IMR-90 (cell line): ENCODE measurements around the gene ATF7IP2. TPM values are rescaled to one million over a fixed set of nuclear protein-coding genes. Genes with fewer than 3 reads are reported as not detected.
"Not testable (repeated sequence)": the region's sequence is repeated elsewhere in the genome, so short reads cannot be mapped to it uniquely, and the experiment has no call there.

ENCODE experiments used
- ATAC-seq: fragments of 200-7000 bp; cut with Tn5 transposase; 2 replicates; pipeline ENCODE4 v1.9.1; 2020; ENCODE audit warnings: low read depth, mild to moderate bottlenecking, moderate library complexity
- BruUV-seq: library from RNA; stranded (reverse); fragments of 400-500 nt; replicated peaks from 2 replicates; lab custom pipeline; 2021; lab: Mats Ljungman, UMichigan
- CTCF ChIA-PET: fragments of 300-600 bp; formaldehyde crosslinking; extraction: SDS; loops from one replicate; lab custom pipeline; 2021; ENCODE audit warnings: antibody characterized with exemption; lab: Yijun Ruan, JAX
- POLR2A ChIA-PET: fragments of 300-600 bp; sonication (Branson Sonifier 250); formaldehyde crosslinking; loops from one replicate; lab custom pipeline; 2022; ENCODE audit warnings: antibody characterized with exemption; ENCODE audit not compliant: unreplicated experiment; lab: Charles Lee
- DNase-seq: peaks from one replicate; pipeline ENCODE4 v3.0.0; 2013
- H2AFZ ChIP-seq: replicated peaks from 2 replicates; pipeline ENCODE3; 2013; ENCODE audit warnings: low read length, mild to moderate bottlenecking; ENCODE audit not compliant: poor library complexity
- H2AK5ac ChIP-seq: 2 replicates; pipeline ENCODE4 v1.6.1; 2013; ENCODE audit warnings: low read depth, low read length, inconsistent platforms
- H2AK9ac ChIP-seq: replicated peaks from 2 replicates; pipeline ENCODE3; 2013; ENCODE audit warnings: mild to moderate bottlenecking, low read depth, low read length, moderate library complexity; ENCODE audit not compliant: poor library complexity
- H2BK120ac ChIP-seq: 2 replicates; pipeline ENCODE4 v1.6.1; 2013; ENCODE audit warnings: low read depth, low read length, inconsistent platforms
- H2BK15ac ChIP-seq: 3 replicates; pipeline ENCODE4 v1.6.1; 2013; ENCODE audit warnings: low read depth, low read length, inconsistent platforms
- H2BK20ac ChIP-seq: 2 replicates; pipeline ENCODE4 v1.6.1; 2013; ENCODE audit warnings: low read depth, mild to moderate bottlenecking, inconsistent platforms, low read length, moderate library complexity
- H2BK5ac ChIP-seq: 2 replicates; pipeline ENCODE4 v1.6.1; 2013; ENCODE audit warnings: mild to moderate bottlenecking, low read depth, low read length, inconsistent platforms; ENCODE audit not compliant: poor library complexity, severe bottlenecking
- H3K14ac ChIP-seq: replicated peaks from 2 replicates; pipeline ENCODE4 v1.6.1; 2013; ENCODE audit warnings: low read depth, low read length, inconsistent platforms
- H3K18ac ChIP-seq: 2 replicates; pipeline ENCODE4 v1.6.1; 2013; ENCODE audit warnings: low read depth, low read length, control low read depth
- H3K23ac ChIP-seq: 2 replicates; pipeline ENCODE4 v1.6.1; 2013; ENCODE audit warnings: low read depth, low read length, inconsistent platforms
- H3K27ac ChIP-seq: 2 replicates; pipeline ENCODE4 v1.5.1; 2013; ENCODE audit warnings: mild to moderate bottlenecking, control low read depth, low read length; ENCODE audit not compliant: insufficient read depth
- H3K27me3 ChIP-seq: 2 replicates; pipeline ENCODE4 v1.6.1; 2013; ENCODE audit warnings: low read length; ENCODE audit not compliant: control insufficient read depth, insufficient read depth
- H3K36me3 ChIP-seq: 2 replicates; pipeline ENCODE4 v1.6.1; 2013; ENCODE audit warnings: low read length, mixed read lengths; ENCODE audit not compliant: control insufficient read depth, insufficient read depth
- H3K4ac ChIP-seq: 2 replicates; pipeline ENCODE4 v1.6.1; 2013; ENCODE audit warnings: low read depth, low read length, inconsistent platforms
- H3K4me1 ChIP-seq: 2 replicates; pipeline ENCODE4 v1.6.1; 2013; ENCODE audit warnings: low read length, mixed read lengths; ENCODE audit not compliant: control insufficient read depth, insufficient read depth
- H3K4me2 ChIP-seq: 2 replicates; pipeline ENCODE4 v1.6.1; 2013; ENCODE audit warnings: low read depth, mild to moderate bottlenecking, control low read depth, low read length, moderate library complexity
- H3K4me3 ChIP-seq: 2 replicates; pipeline ENCODE4 v1.5.1; 2013; ENCODE audit warnings: low read depth, mild to moderate bottlenecking, control low read depth, low read length, moderate library complexity; ENCODE audit not compliant: insufficient read depth
- H3K56ac ChIP-seq: 2 replicates; pipeline ENCODE4 v1.6.1; 2013; ENCODE audit warnings: low read length, inconsistent platforms; ENCODE audit not compliant: insufficient read depth; ENCODE audit errors: extremely low read depth
- H3K79me1 ChIP-seq, 2 experiments: 2 replicates each; pipeline ENCODE4 v1.6.1; 2013; ENCODE audit warnings: low read length in 2 of 2, inconsistent platforms in 1 of 2, low read depth in 1 of 2
- H3K9ac ChIP-seq: 2 replicates; pipeline ENCODE4 v1.6.1; 2013; ENCODE audit warnings: low read depth, low read length, control low read depth
- H3K9me1 ChIP-seq: 2 replicates; pipeline ENCODE4 v1.6.1; 2013; ENCODE audit warnings: low read length, inconsistent platforms; ENCODE audit not compliant: insufficient read depth
- H3K9me3 ChIP-seq: 2 replicates; pipeline ENCODE4 v1.6.1; 2013; ENCODE audit warnings: low read length; ENCODE audit not compliant: control insufficient read depth, insufficient read depth
- H4K20me1 ChIP-seq: 2 replicates; pipeline ENCODE4 v1.6.1; 2013; ENCODE audit warnings: low read length, inconsistent platforms; ENCODE audit not compliant: insufficient read depth
- H4K5ac ChIP-seq: 2 replicates; pipeline ENCODE4 v1.6.1; 2013; ENCODE audit warnings: mild to moderate bottlenecking, low read depth, low read length, control low read depth
- H4K8ac ChIP-seq, 2 experiments: 2 replicates each; pipeline ENCODE4 v1.6.1; 2013; ENCODE audit warnings: low read depth in 2 of 2, low read length in 2 of 2, control low read depth in 1 of 2, inconsistent platforms in 1 of 2
- H4K91ac ChIP-seq: 2 replicates; pipeline ENCODE4 v1.6.1; 2013; ENCODE audit warnings: low read depth, low read length, inconsistent platforms; ENCODE audit not compliant: insufficient read depth
- WGBS, 2 experiments: methylation state at CpG; one replicate each; pipeline versions ENCODE4 v1.1.5 to v1.1.7; 2013; ENCODE audit warnings: missing lambda C conversion rate in 2 of 2; ENCODE audit not compliant: insufficient read length in 1 of 2; ENCODE audit errors: extremely low coverage in 2 of 2; 5-methylcytosine and 5-hydroxymethylcytosine counted together
- dilution Hi-C: fragments of 300-500 bp; cut with HindIII; formaldehyde crosslinking; loops from one replicate; pipeline ENCODE4 v1.14.3; 2018; ENCODE audit warnings: low sequenced_read_pairs; ENCODE audit not compliant: unreplicated experiment
- in situ Hi-C: fragments of 300-500 bp; cut with MboI; formaldehyde crosslinking; loops from 3 replicates; pipeline ENCODE4 v1.14.3; 2019; ENCODE audit warnings: low sequenced_read_pairs, inconsistent platforms, mixed read lengths
- intact Hi-C: fragments of 100-400 bp; cut with micrococcal nuclease; formaldehyde crosslinking; loops from 2 replicates; pipeline ENCODE4 v1.10.0; 2022
- polyA plus RNA-seq, 3 experiments: library from polyadenylated mRNA; depleted of rRNA; stranded (reverse); fragments of >200 nt; gene quantifications; 2 replicates each; pipeline ENCODE4 v1.2.3, GENCODE V29; 2012; ENCODE audit warnings: low replicate concordance in 1 of 3
- total RNA-seq: library from RNA; depleted of rRNA; stranded (reverse); fragments of >200 nt; gene quantifications from 2 replicates; pipeline ENCODE4 v1.2.3, GENCODE V29; 2012

Gene ATF7IP2
- total and polyA plus RNA-seq, 2 of the 4 experiments (the other 2 are of a cell fraction): 2.7 to 3.6 TPM

GRCh38 chr16:10429299-10429969 is 43.6 kb downstream of the ATF7IP2 start:
- H2BK20ac ChIP-seq, H2AK5ac ChIP-seq, H2BK5ac ChIP-seq, H4K8ac ChIP-seq, H3K18ac ChIP-seq, H3K36me3 ChIP-seq, H2AFZ ChIP-seq, H3K56ac ChIP-seq, H3K27ac ChIP-seq, BruUV-seq, DNase-seq, intact Hi-C loops, H3K9ac ChIP-seq, H4K91ac ChIP-seq, ATAC-seq, H4K5ac ChIP-seq, H2BK15ac ChIP-seq, H3K9me3 ChIP-seq, H3K4me3 ChIP-seq, CTCF ChIA-PET, H3K4me1 ChIP-seq, H3K27me3 ChIP-seq, H3K4ac ChIP-seq, dilution Hi-C loops, POLR2A ChIA-PET, H3K23ac ChIP-seq, H3K4me2 ChIP-seq, H3K9me1 ChIP-seq, H3K14ac ChIP-seq, H4K20me1 ChIP-seq, H2AK9ac ChIP-seq, H3K79me1 ChIP-seq, H2BK120ac ChIP-seq, in situ Hi-C loops: not testable (repeated sequence)
- WGBS, 2 experiments: no CpG with 5 or more reads among the region's 12 CpGs
